Panc1 (cell line): ENCODE results near the gene MOBP.

Experiments used
- POLR2AphosphoS5 ChIP-seq: IDR thresholded peaks from 2 replicates; pipeline ENCODE4 v1.6.1; 2012; ENCODE audit warnings: mild to moderate bottlenecking, low read depth, low read length, moderate library complexity
- SIN3A ChIP-seq: IDR thresholded peaks from 2 replicates; pipeline ENCODE4 v1.6.1; 2012; ENCODE audit warnings: low read depth, mild to moderate bottlenecking, low read length, moderate library complexity, borderline replicate concordance; ENCODE audit not compliant: insufficient read depth
- TCF7L2 ChIP-seq: IDR thresholded peaks from 2 replicates; pipeline ENCODE4 v1.6.1; 2011; ENCODE audit warnings: mild to moderate bottlenecking, low read depth, low read length, inconsistent platforms
- TF ChIP-seq, protein P1 (sequence below): fragments of 450-650 bp; IDR thresholded peaks from 2 replicates; pipeline ENCODE4 v1.5.1; 2017; ENCODE audit warnings: mild to moderate bottlenecking

- TF ChIP-seq, protein P1, sequence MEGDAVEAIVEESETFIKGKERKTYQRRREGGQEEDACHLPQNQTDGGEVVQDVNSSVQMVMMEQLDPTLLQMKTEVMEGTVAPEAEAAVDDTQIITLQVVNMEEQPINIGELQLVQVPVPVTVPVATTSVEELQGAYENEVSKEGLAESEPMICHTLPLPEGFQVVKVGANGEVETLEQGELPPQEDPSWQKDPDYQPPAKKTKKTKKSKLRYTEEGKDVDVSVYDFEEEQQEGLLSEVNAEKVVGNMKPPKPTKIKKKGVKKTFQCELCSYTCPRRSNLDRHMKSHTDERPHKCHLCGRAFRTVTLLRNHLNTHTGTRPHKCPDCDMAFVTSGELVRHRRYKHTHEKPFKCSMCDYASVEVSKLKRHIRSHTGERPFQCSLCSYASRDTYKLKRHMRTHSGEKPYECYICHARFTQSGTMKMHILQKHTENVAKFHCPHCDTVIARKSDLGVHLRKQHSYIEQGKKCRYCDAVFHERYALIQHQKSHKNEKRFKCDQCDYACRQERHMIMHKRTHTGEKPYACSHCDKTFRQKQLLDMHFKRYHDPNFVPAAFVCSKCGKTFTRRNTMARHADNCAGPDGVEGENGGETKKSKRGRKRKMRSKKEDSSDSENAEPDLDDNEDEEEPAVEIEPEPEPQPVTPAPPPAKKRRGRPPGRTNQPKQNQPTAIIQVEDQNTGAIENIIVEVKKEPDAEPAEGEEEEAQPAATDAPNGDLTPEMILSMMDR: no peak
- TF ChIP-seq SIN3A (no peak), POLR2AphosphoS5 (no peak), TCF7L2 (no peak)
These were observed 56.6 kb downstream of the MOBP start for GRCh38 chr3:39524107-39524506.
